ENCODE measurements around the gene OGDH. TPM values are rescaled to one million over a fixed set of nuclear protein-coding genes. Genes with fewer than 3 reads are reported as not detected.
"Not testable (repeated sequence)": the region's sequence is repeated elsewhere in the genome, so short reads cannot be mapped to it uniquely, and the experiment has no call there.

Gene OGDH
- total and polyA plus RNA-seq, 7 donors = 39.0 to 102 (median 74.4) TPM

DNA sequence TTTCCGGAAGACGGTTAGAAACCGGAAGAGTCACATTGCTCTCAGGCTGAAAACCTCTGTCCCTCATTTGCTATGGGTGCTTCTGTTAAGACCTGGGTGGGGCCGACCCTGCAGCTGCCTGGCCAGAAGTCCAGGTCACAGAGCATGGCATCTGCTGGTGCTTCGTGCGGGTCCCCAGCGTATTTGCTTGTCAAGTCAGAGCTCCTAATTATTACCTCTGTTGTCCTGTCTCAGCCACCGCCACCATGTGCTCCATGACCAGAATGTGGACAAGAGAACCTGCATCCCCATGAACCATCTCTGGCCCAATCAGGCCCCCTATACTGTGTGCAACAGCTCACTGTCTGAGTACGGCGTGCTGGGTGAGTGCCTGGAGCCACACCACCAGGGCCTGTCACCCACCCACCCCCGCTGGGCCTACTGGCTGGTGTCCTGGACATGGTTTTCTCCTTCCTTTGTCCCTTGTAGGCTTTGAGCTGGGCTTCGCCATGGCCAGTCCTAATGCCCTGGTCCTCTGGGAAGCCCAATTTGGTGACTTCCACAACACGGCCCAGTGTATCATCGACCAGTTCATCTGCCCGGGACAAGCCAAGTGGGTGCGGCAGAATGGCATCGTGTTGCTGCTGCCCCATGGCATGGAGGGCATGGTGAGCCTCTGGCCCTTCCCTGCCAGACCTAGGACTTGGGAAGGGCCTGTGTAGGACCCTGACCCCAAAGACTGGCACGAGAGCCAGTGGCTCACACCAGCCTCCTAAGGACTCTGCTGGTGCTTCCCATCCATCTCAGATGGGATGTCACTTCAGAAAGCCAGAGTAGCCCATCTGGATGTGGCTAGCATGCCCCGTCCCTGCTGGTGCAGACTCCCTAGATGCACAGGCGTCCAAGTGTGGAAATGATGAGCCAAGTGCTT is 91.0 kb downstream of the OGDH start:
- TF ChIP-seq POLR2A (IDR thresholded peaks at IDR 0.05) = no peak
- Histone ChIP-seq H3K4me1 (no peaks in the 10 kb centered on the region), H3K4me3 (no peak overlapping the region), H3K27me3 (no peaks in the 10 kb centered on the region), H3K9me3 (no peaks in the 10 kb centered on the region), H3K27ac (no peak overlapping the region), H3K36me3 (peaks cover 61 to 98% (median 73%) of the 10 kb centered on the region in 4 donors)
- DNase-seq = no peak
- 98% methylated on average over 20 of the region's 20 CpGs for WGBS, 2 donors
- intact Hi-C loops (cut with DNase I) = no loop called here

DNA sequence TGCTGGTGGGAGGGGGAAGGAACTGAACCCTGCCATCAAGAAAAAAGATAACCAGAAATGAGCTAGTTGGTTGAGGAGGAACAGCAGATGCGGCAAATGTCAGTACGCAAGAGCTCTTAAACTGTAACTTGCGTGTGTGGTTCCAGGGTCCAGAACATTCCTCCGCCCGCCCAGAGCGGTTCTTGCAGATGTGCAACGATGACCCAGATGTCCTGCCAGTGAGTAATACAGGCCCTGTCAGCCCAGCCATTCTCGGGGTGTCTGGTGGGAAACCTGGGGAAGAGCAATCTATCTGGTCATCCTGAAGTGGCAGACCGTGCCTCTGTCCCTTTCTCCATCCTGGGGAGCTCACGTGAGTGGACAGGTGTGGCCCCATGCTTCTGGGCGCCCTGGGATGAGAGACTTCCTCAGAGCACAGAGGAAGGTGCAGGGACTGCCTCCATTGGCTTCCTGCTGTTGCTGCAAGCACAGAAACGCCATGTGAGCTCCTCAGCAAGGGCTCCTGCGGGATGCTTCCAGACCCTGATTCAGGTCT is 91.7 kb downstream of the OGDH start:
- no peak for DNase-seq
- 98% methylated on average over 13 of the region's 13 CpGs for WGBS, 2 donors
- Histone ChIP-seq H3K27ac (no peak overlapping the region), H3K36me3 (peaks cover 61 to 97% (median 73%) of the 10 kb centered on the region in 4 donors), H3K4me3 (no peak overlapping the region), H3K9me3 (no peaks in the 10 kb centered on the region), H3K27me3 (no peaks in the 10 kb centered on the region), H3K4me1 (no peaks in the 10 kb centered on the region)
- intact Hi-C loops (cut with DNase I) = no loop called here
- no peak for TF ChIP-seq POLR2AphosphoS5 (IDR thresholded peaks at IDR 0.05)
- no peak for TF ChIP-seq POLR2A (IDR thresholded peaks at IDR 0.05)
- no peak for TF ChIP-seq EP300 (IDR thresholded peaks at IDR 0.05)
- TF ChIP-seq CTCF (IDR thresholded peaks at IDR 0.05) = no peak

GRCh38 chr7:44699598-44699997 is 93.2 kb downstream of the OGDH start:
- H3K9me3 ChIP-seq; H3K27ac ChIP-seq; H3K4me3 ChIP-seq; H3K27me3 ChIP-seq; H3K4me1 ChIP-seq; intact Hi-C loops (cut with DNase I); DNase-seq: not testable (repeated sequence)
- WGBS, 2 donors = 94 to 96% methylated on average over 2 of the region's 2 CpGs
- H3K36me3 ChIP-seq = peaks cover 55 to 97% (median 65%) of the 10 kb centered on the region in 4 donors

DNA sequence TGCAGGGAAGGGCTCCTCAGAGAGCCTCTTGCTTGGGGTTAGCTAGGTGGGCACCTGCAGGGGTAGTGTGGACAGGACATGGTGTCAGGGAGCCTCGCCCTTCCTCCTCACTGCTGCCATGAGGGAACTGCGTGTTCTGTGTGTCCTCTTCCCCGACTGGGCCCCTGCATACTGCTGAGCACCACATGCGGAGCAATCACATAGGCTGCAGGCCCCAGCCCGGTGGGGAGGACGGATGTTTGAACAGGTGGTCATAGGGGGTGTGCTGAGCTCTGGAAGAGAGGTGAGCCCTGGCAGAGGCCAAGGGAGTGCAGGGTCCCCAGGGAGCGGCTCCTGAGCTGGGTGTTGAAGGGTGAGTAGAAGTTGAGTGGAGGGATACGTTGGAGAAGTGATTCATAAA is 93.9 kb downstream of the OGDH start:
- Histone ChIP-seq H3K36me3 (peaks cover 50 to 89% (median 60%) of the 10 kb centered on the region in 4 donors), H3K9me3 (no peaks in the 10 kb centered on the region), H3K4me1 (no peaks in the 10 kb centered on the region), H3K4me3 (no peak overlapping the region), H3K27ac (no peak overlapping the region), H3K27me3 (no peaks in the 10 kb centered on the region)
- WGBS, 2 donors = 91 to 95% methylated on average over 8 of the region's 8 CpGs
- TF ChIP-seq CTCF (IDR thresholded peaks at IDR 0.05) = no peak
- TF ChIP-seq EP300 (IDR thresholded peaks at IDR 0.05) = no peak
- TF ChIP-seq POLR2AphosphoS5 (IDR thresholded peaks at IDR 0.05) = no peak
- TF ChIP-seq POLR2A (IDR thresholded peaks at IDR 0.05) = no peak
- intact Hi-C loops (cut with DNase I) = no loop called here
- no peak for DNase-seq

DNA sequence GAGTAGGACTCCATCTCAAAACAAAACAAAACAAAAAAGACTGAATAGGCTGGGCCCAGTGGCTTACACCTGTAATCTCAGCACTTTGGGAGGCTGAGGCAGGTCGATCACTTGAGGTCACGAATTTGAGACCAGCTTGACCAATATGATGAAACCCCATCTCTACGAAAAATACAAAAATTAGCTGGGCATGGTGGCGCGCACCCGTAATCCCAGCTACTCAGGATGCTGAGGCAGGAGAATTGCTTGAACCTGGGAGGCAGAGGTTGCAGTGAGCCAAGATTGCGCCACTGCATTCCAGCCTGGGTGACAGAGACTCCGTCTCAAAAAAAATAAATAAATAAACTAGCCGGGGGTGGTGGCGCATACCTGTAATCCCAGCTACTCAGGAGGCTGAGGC is 97.0 kb downstream of the OGDH start:
- H3K9me3 ChIP-seq; H3K4me3 ChIP-seq; H3K4me1 ChIP-seq; DNase-seq; H3K27me3 ChIP-seq; H3K27ac ChIP-seq; intact Hi-C loops (cut with DNase I): not testable (repeated sequence)
- H3K36me3 ChIP-seq = peaks cover 40 to 85% (median 47%) of the 10 kb centered on the region in 4 donors
- 96 to 98% methylated on average over 10 of the region's 10 CpGs for WGBS, 2 donors

GRCh38 chr7:44703921-44704320 is 97.5 kb downstream of the OGDH start:
- TF ChIP-seq EP300 (IDR thresholded peaks at IDR 0.05) = no peak
- TF ChIP-seq CTCF (IDR thresholded peaks at IDR 0.05) = no peak
- TF ChIP-seq POLR2AphosphoS5 (IDR thresholded peaks at IDR 0.05) = no peak
- no peak for TF ChIP-seq POLR2A (IDR thresholded peaks at IDR 0.05)
- H3K36me3 ChIP-seq = peaks cover 39 to 85% (median 45%) of the 10 kb centered on the region in 4 donors
- 74 to 86% methylated on average over 1 of the region's 1 CpG for WGBS, 2 donors

More at GRCh38 chr7:44703921-44704320, 97.5 kb downstream of the OGDH start:
- H3K27me3 ChIP-seq = no peaks in the 10 kb centered on the region
- no peaks in the 10 kb centered on the region for H3K9me3 ChIP-seq
- no peak overlapping the region for H3K4me3 ChIP-seq
- DNase-seq = no peak
- H3K27ac ChIP-seq = no peak overlapping the region
- intact Hi-C loops (cut with DNase I) = no loop called here
- no peaks in the 10 kb centered on the region for H3K4me1 ChIP-seq
